WTC11 (cell line): ENCODE measurements around the gene OAT. TPM values are rescaled to one million over a fixed set of nuclear protein-coding genes. Genes with fewer than 3 reads are reported as not detected.

ENCODE experiments used
- ATAC-seq: fragments of 200-7000 bp; cut with Tn5 transposase; 2 replicates; pipeline ENCODE4 v1.10.0; 2021; ENCODE audit warnings: mild to moderate bottlenecking, moderate library complexity
- CTCF ChIA-PET: fragments of 300-600 bp; sonication (Branson Sonifier 250); formaldehyde crosslinking; loops from one replicate; lab custom pipeline; 2021; ENCODE audit warnings: antibody characterized with exemption; lab: Charles Lee
- POLR2A ChIA-PET: fragments of 350-600 bp; sonication (Branson Sonifier 250); formaldehyde crosslinking; loops from one replicate; lab custom pipeline; 2021; ENCODE audit warnings: antibody characterized with exemption; lab: Charles Lee
- DNase-seq: peaks from one replicate; pipeline ENCODE4 v3.0.0; 2021; ENCODE audit warnings: low spot score
- H3K27ac Mint-ChIP-seq: 2 replicates; pipeline ENCODE4 v1.8.0; 2021; ENCODE audit warnings: mixed read lengths
- H3K27me3 Mint-ChIP-seq: 2 replicates; pipeline ENCODE4 v1.8.0; 2021; ENCODE audit warnings: low read depth, mild to moderate bottlenecking, moderate library complexity, mixed read lengths
- H3K36me3 Mint-ChIP-seq: 2 replicates; pipeline ENCODE4 v1.8.0; 2021; ENCODE audit warnings: mixed read lengths
- H3K4me1 Mint-ChIP-seq: 2 replicates; pipeline ENCODE4 v1.8.0; 2022; ENCODE audit warnings: mixed read lengths
- H3K4me3 Mint-ChIP-seq: 2 replicates; pipeline ENCODE4 v1.8.0; 2021; ENCODE audit warnings: mild to moderate bottlenecking, moderate library complexity, mixed read lengths
- H3K9me3 Mint-ChIP-seq: 2 replicates; pipeline ENCODE4 v1.8.0; 2021; ENCODE audit warnings: mixed read lengths
- CBFB ChIP-seq: sonication (generic); formaldehyde crosslinking; IDR thresholded peaks from 2 replicates; pipeline ENCODE4 v1.8.1; 2022; ENCODE audit warnings: mild to moderate bottlenecking, low read depth, missing genetic modification reagents
- FOXJ3 ChIP-seq: sonication (generic); formaldehyde crosslinking; IDR thresholded peaks from 2 replicates; pipeline ENCODE4 v1.9.0; 2021; ENCODE audit warnings: missing genetic modification reagents, mild to moderate bottlenecking, borderline replicate concordance
- FOXP4 ChIP-seq: sonication (generic); formaldehyde crosslinking; IDR thresholded peaks from 2 replicates; pipeline ENCODE4 v1.8.0; 2022; ENCODE audit warnings: mild to moderate bottlenecking, missing genetic modification reagents
- HMGXB4 ChIP-seq: sonication (generic); formaldehyde crosslinking; IDR thresholded peaks from 2 replicates; pipeline ENCODE4 v1.8.1; 2023; ENCODE audit warnings: mild to moderate bottlenecking, moderate library complexity, missing genetic modification reagents
- IRF1 ChIP-seq: sonication (generic); formaldehyde crosslinking; IDR thresholded peaks from 2 replicates; pipeline ENCODE4 v1.8.0; 2023; ENCODE audit warnings: missing genetic modification reagents
- JAZF1 ChIP-seq: fragments of 250-450 bp; sonication (Bioruptor Pico); IDR thresholded peaks from 2 replicates; pipeline ENCODE4 v1.9.0; 2021; ENCODE audit warnings: moderate library complexity, mild to moderate bottlenecking, inconsistent platforms
- MXD4 ChIP-seq: fragments of 250-450 bp; sonication (Bioruptor Pico); IDR thresholded peaks from 2 replicates; pipeline ENCODE4 v1.8.0; 2021; ENCODE audit warnings: mild to moderate bottlenecking, moderate library complexity, borderline replicate concordance
- MYBL2 ChIP-seq: sonication (generic); formaldehyde crosslinking; IDR thresholded peaks from 2 replicates; pipeline ENCODE4 v1.8.1; 2023; ENCODE audit warnings: mild to moderate bottlenecking, moderate library complexity, missing genetic modification reagents
- NR2C2 ChIP-seq: sonication (generic); formaldehyde crosslinking; IDR thresholded peaks from 2 replicates; pipeline ENCODE4 v1.8.0; 2022; ENCODE audit warnings: mild to moderate bottlenecking, missing genetic modification reagents
- PRRX2 ChIP-seq: fragments of 250-450 bp; sonication (Bioruptor Pico); IDR thresholded peaks from 2 replicates; pipeline ENCODE4 v1.8.0; 2021; ENCODE audit warnings: mild to moderate bottlenecking
- SP1 ChIP-seq: sonication (generic); formaldehyde crosslinking; conservative IDR thresholded peaks from 2 replicates; pipeline ENCODE4 v1.8.1; 2022; ENCODE audit warnings: missing genetic modification reagents
- STAT6 ChIP-seq: sonication (generic); formaldehyde crosslinking; conservative IDR thresholded peaks from 2 replicates; pipeline ENCODE4 v1.8.1; 2023; ENCODE audit warnings: mild to moderate bottlenecking, low read depth, missing genetic modification reagents, moderate library complexity
- ZBTB43 ChIP-seq: sonication (generic); formaldehyde crosslinking; IDR thresholded peaks from 2 replicates; pipeline ENCODE4 v1.8.1; 2023; ENCODE audit warnings: mild to moderate bottlenecking, missing genetic modification reagents
- ZNF219 ChIP-seq: sonication (generic); formaldehyde crosslinking; IDR thresholded peaks from 2 replicates; pipeline ENCODE4 v1.8.0; 2023; ENCODE audit warnings: missing genetic modification reagents, mild to moderate bottlenecking, borderline replicate concordance
- ZNF232 ChIP-seq: sonication (generic); formaldehyde crosslinking; IDR thresholded peaks from 2 replicates; pipeline ENCODE4 v1.8.0; 2022; ENCODE audit warnings: mild to moderate bottlenecking, missing genetic modification reagents
- ZNF281 ChIP-seq: sonication (generic); formaldehyde crosslinking; IDR thresholded peaks from 2 replicates; pipeline ENCODE4 v1.8.0; 2023; ENCODE audit warnings: mild to moderate bottlenecking, missing genetic modification reagents
- total RNA-seq: library from RNA; stranded (reverse); gene quantifications from 3 replicates; pipeline ENCODE4 v1.2.3, GENCODE V29; 2021
- TF ChIP-seq, protein P1 (sequence below): sonication (generic); formaldehyde crosslinking; IDR thresholded peaks from 2 replicates; pipeline ENCODE4 v1.8.1; 2022; ENCODE audit warnings: low read depth, mild to moderate bottlenecking, moderate library complexity, missing genetic modification reagents, borderline replicate concordance

Gene OAT
- total RNA-seq, 1 experiment from 2014 or later: 117 TPM

DNA sequence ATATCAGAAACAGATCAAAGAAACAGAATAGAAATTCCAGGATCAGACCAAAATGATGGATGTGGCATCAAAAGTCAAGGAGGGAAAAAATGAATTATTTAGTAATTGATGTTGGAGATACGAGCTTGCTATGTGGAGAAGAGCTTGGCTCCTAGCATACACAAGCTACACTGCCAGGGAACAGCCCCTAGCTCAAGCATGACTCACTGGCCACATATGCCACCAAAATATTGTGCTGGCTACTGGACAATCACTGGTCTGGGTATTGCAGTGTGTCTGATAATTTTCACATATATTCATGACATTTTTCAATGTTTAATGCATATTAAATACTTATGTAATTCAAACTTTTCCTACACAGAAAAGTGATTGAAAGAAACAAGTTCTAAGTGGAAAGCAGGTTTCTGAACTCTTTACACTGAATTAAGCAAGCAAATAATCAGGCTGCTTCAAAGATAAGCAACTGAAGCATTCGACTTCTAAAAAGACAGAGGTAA is 59.3 kb downstream of the OAT start (continued):
- no peak for TF ChIP-seq HMGXB4 (CRISPR knock-in tag)
- no peak for TF ChIP-seq PRRX2
- TF ChIP-seq CBFB: no peak
- no peak for TF ChIP-seq SP1 (CRISPR knock-in tag)
- no peak for TF ChIP-seq FOXJ3 (CRISPR knock-in tag)
- TF ChIP-seq JAZF1 (CRISPR knock-in tag): no peak
- no peak for TF ChIP-seq MYBL2 (CRISPR knock-in tag)
- TF ChIP-seq, all 79 proteins: peak for 0

DNA sequence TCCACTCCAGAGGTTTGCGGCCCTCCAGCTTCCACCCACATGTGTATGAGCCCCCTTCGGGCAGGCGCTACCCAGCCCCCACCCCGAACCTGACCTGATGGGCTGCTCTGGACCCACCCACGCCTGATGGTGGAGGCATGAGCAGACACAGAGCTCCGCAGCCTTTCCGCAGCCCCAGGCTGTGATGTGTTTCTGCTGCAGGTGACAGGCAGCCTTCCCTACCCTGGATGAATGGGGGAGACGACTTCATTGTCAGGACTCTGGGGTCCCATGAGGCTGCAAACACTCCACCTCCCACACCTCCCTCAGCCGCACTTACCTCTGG is 61.2 kb downstream of the OAT start:
- no peak overlapping the region for H3K27ac Mint-ChIP-seq

More for the DNA sequence above, 61.2 kb downstream of the OAT start:
- Mint-ChIP-seq H3K9me3 (peaks cover 3% of the 10 kb centered on the region; the same call in 1 of the 2 replicates), H3K27me3 (no peaks in the 10 kb centered on the region; the same call in 1 of the 2 replicates), H3K4me3 (no peak overlapping the region), H3K4me1 (peaks cover 23% of the 10 kb centered on the region), H3K36me3 (no peaks in the 10 kb centered on the region)
- ChIA-PET CTCF (interaction anchor here (1.0 to 1.8 kb wide), 2 partner anchors 9 to 31 kb away, joined by 4 to 7 read pairs; no protein-coding TSS in a partner anchor), POLR2A (no interaction called here)
- TF ChIP-seq, protein P1, sequence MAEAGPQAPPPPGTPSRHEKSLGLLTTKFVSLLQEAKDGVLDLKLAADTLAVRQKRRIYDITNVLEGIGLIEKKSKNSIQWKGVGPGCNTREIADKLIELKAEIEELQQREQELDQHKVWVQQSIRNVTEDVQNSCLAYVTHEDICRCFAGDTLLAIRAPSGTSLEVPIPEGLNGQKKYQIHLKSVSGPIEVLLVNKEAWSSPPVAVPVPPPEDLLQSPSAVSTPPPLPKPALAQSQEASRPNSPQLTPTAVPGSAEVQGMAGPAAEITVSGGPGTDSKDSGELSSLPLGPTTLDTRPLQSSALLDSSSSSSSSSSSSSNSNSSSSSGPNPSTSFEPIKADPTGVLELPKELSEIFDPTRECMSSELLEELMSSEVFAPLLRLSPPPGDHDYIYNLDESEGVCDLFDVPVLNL (CRISPR knock-in tag): no peak
- TF ChIP-seq NR2C2 (no peak), ZNF219 (CRISPR knock-in tag) (no peak), FOXP4 (no peak), ZNF232 (CRISPR knock-in tag) (no peak), JAZF1 (CRISPR knock-in tag) (no peak), ZBTB43 (CRISPR knock-in tag) (no peak), ZNF281 (CRISPR knock-in tag) (no peak), MXD4 (no peak), STAT6 (CRISPR knock-in tag) (no peak), IRF1 (CRISPR knock-in tag) (no peak)
- ATAC-seq: no peak
- DNase-seq: no peak
